ENCODE results near the gene TP73.
"Not testable (repeated sequence)": the region's sequence is repeated elsewhere in the genome, so short reads cannot be mapped to it uniquely, and the experiment has no call there.

TP73 gene

GRCh38 chr1:3746830-3747521 is 94.7 kb downstream of the TP73 start:
- DNase-seq: peak; percentile 91

- no peak for DNase-seq
These were observed 95.2 kb downstream of the TP73 start for GRCh38 chr1:3747522-3747848.

- DNase-seq: no peak
These were observed 95.6 kb downstream of the TP73 start for GRCh38 chr1:3747903-3748302.

- DNase-seq: not testable (repeated sequence)
These were observed 96.1 kb downstream of the TP73 start for GRCh38 chr1:3748316-3748900.

GRCh38 chr1:3749512-3749911 is 97.2 kb downstream of the TP73 start:
- DNase-seq: no peak

- DNase-seq: no peak
These were observed 98.4 kb downstream of the TP73 start for GRCh38 chr1:3750741-3751140.

- no peak for DNase-seq
These were observed 100.2 kb downstream of the TP73 start, which contains the start of gene CCDC27 for GRCh38 chr1:3752400-3752945. Gene CCDC27, plus strand, starts transcription at chr1:3752450. Its CDS starts 32 bp downstream, at chr1:3752482.

- DNase-seq: no peak
These were observed 101.5 kb downstream of the TP73 start for GRCh38 chr1:3753656-3754454.

- DNase-seq: no peak
These were observed 104.1 kb downstream of the TP73 start for GRCh38 chr1:3756394-3756793.

GRCh38 chr1:3759164-3759563 is 106.8 kb downstream of the TP73 start:
- no peak for DNase-seq

- DNase-seq: no peak
These were observed 107.5 kb downstream of the TP73 start for GRCh38 chr1:3759796-3760195.

GRCh38 chr1:3761296-3762010 is 109.1 kb downstream of the TP73 start:
- no peak for DNase-seq

- no peak for DNase-seq
These were observed 110.0 kb downstream of the TP73 start for GRCh38 chr1:3762151-3762872.

GRCh38 chr1:3762873-3763228 is 110.5 kb downstream of the TP73 start:
- no peak for DNase-seq

GRCh38 chr1:3763351-3764125 is 111.2 kb downstream of the TP73 start:
- no peak for DNase-seq

GRCh38 chr1:3767328-3767925 is 115.1 kb downstream of the TP73 start:
- no peak for DNase-seq

GRCh38 chr1:3768811-3769390 is 116.6 kb downstream of the TP73 start:
- no peak for DNase-seq

- no peak for DNase-seq
These were observed 117.9 kb downstream of the TP73 start for GRCh38 chr1:3770047-3770765.

- DNase-seq: no peak
These were observed 119.1 kb downstream of the TP73 start for GRCh38 chr1:3771108-3772026.
